Natural killer cell treated with Interleukin-12 subunit alpha and Interleukin-12 subunit beta and Interleukin-15 and Interleukin-18, amount 100 ng/mL, for 72 hours (primary cell): ENCODE results near the gene DUSP18. TPM values are rescaled to one million over a fixed set of nuclear protein-coding genes. Genes with fewer than 3 reads are reported as not detected.
"Not testable (repeated sequence)": the region's sequence is repeated elsewhere in the genome, so short reads cannot be mapped to it uniquely, and the experiment has no call there.

Source experiments
- ATAC-seq, 2 donors: fragments of 150-1000 bp; cut with Tn5 transposase in 1 of 2; sonication (Bioruptor Pico), chemical (Tn5 transposase) in 1 of 2; 2 replicates each; pipeline ENCODE4 v1.10.0; 2021
- DNase-seq: peaks from one replicate; pipeline ENCODE4 v3.0.0; 2022; ENCODE audit warnings: low spot score
- H3K27ac Mint-ChIP-seq, 2 donors: 1 replicate in 1 of 2; 2 replicates in 1 of 2; pipeline ENCODE4 v1.8.0; 2022; ENCODE audit warnings: mixed read lengths in 2 of 2, mild to moderate bottlenecking in 1 of 2, moderate library complexity in 1 of 2
- H3K27me3 Mint-ChIP-seq, 2 donors: 1 replicate in 1 of 2; 2 replicates in 1 of 2; pipeline ENCODE4 v1.8.0; 2022; ENCODE audit warnings: mixed read lengths in 2 of 2
- H3K36me3 Mint-ChIP-seq: one replicate; pipeline ENCODE4 v1.8.0; 2022; ENCODE audit warnings: mixed read lengths
- H3K4me1 Mint-ChIP-seq, 2 donors: 1 replicate in 1 of 2; 2 replicates in 1 of 2; pipeline ENCODE4 v1.8.0; 2022; ENCODE audit warnings: low read depth in 2 of 2, mixed read lengths in 2 of 2, mild to moderate bottlenecking in 1 of 2
- H3K4me3 Mint-ChIP-seq: one replicate; pipeline ENCODE4 v1.8.0; 2022; ENCODE audit warnings: mixed read lengths
- H3K9me3 Mint-ChIP-seq: 2 replicates; pipeline ENCODE4 v1.8.0; 2022; ENCODE audit warnings: mixed read lengths
- total RNA-seq, 2 donors: library from RNA; stranded (reverse); gene quantifications; one replicate each; pipeline ENCODE4 v1.2.3, GENCODE V29; 2022

Gene DUSP18
- total RNA-seq, 2 donors from 2014 or later, result 7.1 to 7.7 TPM

GRCh38 chr22:30694171-30694639, 26.5 kb upstream of the DUSP18 start:
- DNase-seq (no peak), ATAC-seq (peak; percentile 24 to 56)
- H3K27me3 Mint-ChIP-seq, result peaks cover 16 to 28% of the 10 kb centered on the region in 2 donors
- no peaks in the 10 kb centered on the region for H3K9me3 Mint-ChIP-seq
- H3K4me1 Mint-ChIP-seq, result peaks cover 0 to 13% of the 10 kb centered on the region in 2 donors
- no peak overlapping the region for H3K27ac Mint-ChIP-seq
- peak overlapping the region; percentile 67 for H3K4me3 Mint-ChIP-seq
- no peaks in the 10 kb centered on the region for H3K36me3 Mint-ChIP-seq

GRCh38 chr22:30691204-30691603, 23.5 kb upstream of the DUSP18 start:
- Mint-ChIP-seq H3K4me3 (no peak overlapping the region), H3K9me3 (no peaks in the 10 kb centered on the region), H3K27me3 (peaks cover 16 to 18% of the 10 kb centered on the region in 2 donors), H3K4me1 (peaks cover 0 to 13% of the 10 kb centered on the region in 2 donors), H3K36me3 (no peaks in the 10 kb centered on the region), H3K27ac (no peak overlapping the region)
- DNase-seq, result no peak
- no peak for ATAC-seq

GRCh38 chr22:30689622-30690021, 21.9 kb upstream of the DUSP18 start:
- DNase-seq (no peak), ATAC-seq (no peak)
- H3K27ac Mint-ChIP-seq, result no peak overlapping the region
- H3K4me1 Mint-ChIP-seq, result peaks cover 0 to 9% of the 10 kb centered on the region in 2 donors
- H3K27me3 Mint-ChIP-seq, result peaks cover 10 to 15% of the 10 kb centered on the region in 2 donors
- no peaks in the 10 kb centered on the region for H3K9me3 Mint-ChIP-seq
- no peaks in the 10 kb centered on the region for H3K36me3 Mint-ChIP-seq
- no peak overlapping the region for H3K4me3 Mint-ChIP-seq

DNA sequence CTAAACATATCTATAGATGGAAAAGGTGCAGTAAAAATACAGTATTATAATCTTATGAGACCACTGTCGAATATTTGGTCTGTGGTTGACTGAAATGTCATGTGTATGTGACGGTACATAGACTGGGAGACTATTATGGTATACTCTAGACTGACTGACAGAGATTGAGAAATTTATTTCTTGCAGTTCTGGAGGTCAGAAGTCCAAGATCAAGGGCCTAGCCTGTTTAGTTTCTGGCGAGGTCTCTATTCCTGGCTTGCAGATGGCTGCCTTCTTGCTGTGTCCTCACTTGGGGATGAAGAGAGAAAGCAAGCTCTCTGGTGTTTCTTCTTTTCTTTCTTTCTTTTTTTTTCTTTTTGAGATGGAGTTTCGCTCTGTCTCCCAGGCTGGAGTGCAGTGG, 19.7 kb upstream of the DUSP18 start:
- H3K36me3 Mint-ChIP-seq, result no peaks in the 10 kb centered on the region
- H3K27ac Mint-ChIP-seq, result no peak overlapping the region
- DNase-seq, result no peak
- H3K9me3 Mint-ChIP-seq, result no peaks in the 10 kb centered on the region
- no peak for ATAC-seq
- H3K27me3 Mint-ChIP-seq, result peaks cover 0 to 6% of the 10 kb centered on the region in 2 donors
- no peak overlapping the region for H3K4me3 Mint-ChIP-seq
- no peaks in the 10 kb centered on the region for H3K4me1 Mint-ChIP-seq

DNA sequence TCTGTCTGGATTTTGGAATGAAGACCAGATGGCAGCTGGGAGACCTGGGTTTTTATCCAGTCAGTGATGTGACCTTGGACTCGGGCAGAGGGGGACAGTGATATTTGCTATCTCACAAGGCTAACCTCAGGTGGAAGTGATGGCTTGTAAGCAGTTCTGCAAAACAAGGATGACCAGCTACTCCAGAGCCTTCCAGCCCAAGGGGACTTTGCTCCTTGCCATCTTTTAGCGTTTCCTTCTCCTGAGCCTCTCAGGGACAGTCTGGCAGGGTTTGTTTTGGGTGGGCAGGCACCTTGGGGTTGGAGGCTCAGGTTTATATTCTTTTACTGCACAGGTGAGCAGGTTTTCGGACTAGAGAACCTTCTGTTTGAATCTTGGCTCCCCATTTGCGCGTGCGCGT, 17.5 kb upstream of the DUSP18 start:
- Mint-ChIP-seq H3K4me3 (no peak overlapping the region), H3K4me1 (no peaks in the 10 kb centered on the region), H3K9me3 (no peaks in the 10 kb centered on the region), H3K27me3 (peaks cover 0 to 2% of the 10 kb centered on the region in 2 donors), H3K27ac (no peak overlapping the region), H3K36me3 (no peaks in the 10 kb centered on the region)
- DNase-seq (no peak), ATAC-seq (no peak)

DNA sequence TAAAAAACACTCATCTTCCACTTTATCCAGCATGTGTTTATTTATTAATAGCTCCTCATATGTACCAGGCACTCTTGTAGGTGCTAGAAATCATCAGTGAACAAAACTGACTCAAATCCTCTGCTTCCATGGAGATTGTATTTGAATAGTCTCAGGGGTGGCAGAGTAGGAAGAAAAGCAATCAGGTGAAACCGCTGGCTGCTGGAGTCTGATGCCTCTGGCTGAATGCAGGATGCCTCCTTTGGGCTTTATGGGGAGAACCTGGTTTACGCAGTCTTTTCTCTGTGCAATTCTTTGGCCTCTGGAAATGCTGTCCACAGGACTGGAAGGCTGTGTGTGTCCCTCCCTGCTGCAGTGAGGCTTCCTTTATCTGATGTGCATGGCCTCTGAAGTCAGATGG, 14.2 kb upstream of the DUSP18 start:
- Mint-ChIP-seq H3K9me3 (no peaks in the 10 kb centered on the region), H3K27me3 (peaks cover 15 to 21% of the 10 kb centered on the region in 2 donors), H3K36me3 (no peaks in the 10 kb centered on the region), H3K4me3 (no peak overlapping the region), H3K27ac (no peak overlapping the region), H3K4me1 (no peaks in the 10 kb centered on the region)
- no peak for DNase-seq
- no peak for ATAC-seq

GRCh38 chr22:30680991-30681770, 13.5 kb upstream of the DUSP18 start:
- Mint-ChIP-seq H3K4me3 (no peak overlapping the region), H3K36me3 (no peaks in the 10 kb centered on the region), H3K9me3 (no peaks in the 10 kb centered on the region), H3K27ac (no peak overlapping the region), H3K4me1 (no peaks in the 10 kb centered on the region), H3K27me3 (peaks cover 19 to 28% of the 10 kb centered on the region in 2 donors)
- ATAC-seq, result no peak
- DNase-seq, result no peak

DNA sequence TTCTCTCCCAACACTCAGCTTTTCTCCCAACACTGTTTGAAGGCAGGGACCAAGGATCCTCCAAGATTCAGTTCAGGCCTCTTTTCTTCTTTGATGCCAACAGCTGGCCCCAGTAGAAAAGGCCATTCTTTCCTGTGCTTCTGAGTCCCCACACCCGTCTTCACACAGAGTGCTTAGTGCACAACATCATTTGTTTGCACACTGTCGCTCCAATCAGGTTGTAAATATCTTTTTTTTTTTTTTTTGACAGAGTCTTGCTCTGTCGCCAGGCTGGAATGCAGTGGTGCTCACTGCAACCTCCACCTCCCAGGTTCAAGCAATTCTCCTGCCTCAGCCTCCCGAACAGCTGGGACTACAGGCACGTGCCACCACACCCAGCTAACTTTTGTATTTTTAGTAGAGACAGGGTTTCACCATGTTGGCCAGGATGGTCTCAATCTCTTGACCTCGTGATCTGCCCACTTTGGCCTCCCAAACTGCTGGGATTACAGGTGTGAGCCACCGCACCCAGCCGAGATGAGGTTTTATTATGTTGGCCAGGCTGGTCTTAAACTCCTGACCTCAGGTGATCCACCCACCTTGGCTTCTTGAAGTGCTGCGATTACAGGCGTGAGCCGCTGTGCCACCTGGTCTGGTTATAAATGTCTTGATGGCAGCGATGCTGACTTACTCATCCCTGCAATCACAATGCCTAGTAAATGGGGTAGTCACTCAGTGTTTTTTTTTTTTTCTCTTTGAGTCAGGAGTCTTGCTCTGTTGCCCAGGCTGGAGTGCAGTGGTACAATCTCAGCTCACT, 12.4 kb upstream of the DUSP18 start:
- H3K4me1 Mint-ChIP-seq, H3K36me3 Mint-ChIP-seq, H3K4me3 Mint-ChIP-seq, ATAC-seq, H3K9me3 Mint-ChIP-seq, H3K27ac Mint-ChIP-seq, DNase-seq: not testable (repeated sequence)
- peaks cover 18 to 29% of the 10 kb centered on the region in 2 donors for H3K27me3 Mint-ChIP-seq

- ATAC-seq, H3K36me3 Mint-ChIP-seq, H3K4me3 Mint-ChIP-seq, H3K9me3 Mint-ChIP-seq, H3K27ac Mint-ChIP-seq, DNase-seq, H3K4me1 Mint-ChIP-seq: not testable (repeated sequence)
- peaks cover 18 to 29% of the 10 kb centered on the region in 2 donors for H3K27me3 Mint-ChIP-seq
Measured at GRCh38 chr22:30676565-30676964, 8.9 kb upstream of the DUSP18 start.

GRCh38 chr22:30675436-30675835, 7.8 kb upstream of the DUSP18 start:
- DNase-seq (no peak), ATAC-seq (no peak)
- Mint-ChIP-seq H3K9me3 (no peaks in the 10 kb centered on the region), H3K4me3 (no peak overlapping the region), H3K36me3 (no peaks in the 10 kb centered on the region), H3K4me1 (no peaks in the 10 kb centered on the region), H3K27me3 (peaks cover 18 to 29% of the 10 kb centered on the region in 2 donors), H3K27ac (no peak overlapping the region)

DNA sequence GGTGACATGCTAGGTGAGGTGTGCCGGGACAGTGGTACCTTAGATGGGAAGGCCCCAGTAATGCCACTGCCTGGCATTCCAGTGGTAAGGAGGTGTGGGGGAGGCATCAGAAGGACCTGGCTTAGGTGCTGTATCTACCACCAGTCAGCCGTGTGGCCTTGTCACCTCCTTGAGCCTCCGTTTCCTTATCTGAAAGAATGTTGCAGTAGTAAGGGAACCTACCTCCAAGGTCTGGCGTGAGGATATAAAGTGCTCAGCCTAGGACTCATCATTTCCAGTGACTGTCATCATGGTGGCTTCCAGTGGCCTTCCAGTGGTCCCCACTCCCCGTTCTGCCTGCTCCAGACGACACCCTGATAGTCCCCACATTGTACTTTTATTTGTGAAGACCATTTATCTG, 6.8 kb upstream of the DUSP18 start:
- Mint-ChIP-seq H3K36me3 (no peaks in the 10 kb centered on the region), H3K9me3 (no peaks in the 10 kb centered on the region), H3K27ac (no peak overlapping the region), H3K4me1 (no peaks in the 10 kb centered on the region), H3K4me3 (no peak overlapping the region), H3K27me3 (peaks cover 18 to 29% of the 10 kb centered on the region in 2 donors)
- DNase-seq, result no peak
- no peak for ATAC-seq

- DNase-seq, result no peak
- ATAC-seq, result no peak
- H3K4me3 Mint-ChIP-seq, result no peak overlapping the region
- H3K27ac Mint-ChIP-seq, result no peak overlapping the region
- H3K27me3 Mint-ChIP-seq, result peaks cover 11 to 21% of the 10 kb centered on the region in 2 donors
- no peaks in the 10 kb centered on the region for H3K9me3 Mint-ChIP-seq
- H3K4me1 Mint-ChIP-seq, result peaks cover 6 to 7% of the 10 kb centered on the region in 2 donors
- no peaks in the 10 kb centered on the region for H3K36me3 Mint-ChIP-seq
Measured at GRCh38 chr22:30673136-30673535, 5.5 kb upstream of the DUSP18 start.

DNA sequence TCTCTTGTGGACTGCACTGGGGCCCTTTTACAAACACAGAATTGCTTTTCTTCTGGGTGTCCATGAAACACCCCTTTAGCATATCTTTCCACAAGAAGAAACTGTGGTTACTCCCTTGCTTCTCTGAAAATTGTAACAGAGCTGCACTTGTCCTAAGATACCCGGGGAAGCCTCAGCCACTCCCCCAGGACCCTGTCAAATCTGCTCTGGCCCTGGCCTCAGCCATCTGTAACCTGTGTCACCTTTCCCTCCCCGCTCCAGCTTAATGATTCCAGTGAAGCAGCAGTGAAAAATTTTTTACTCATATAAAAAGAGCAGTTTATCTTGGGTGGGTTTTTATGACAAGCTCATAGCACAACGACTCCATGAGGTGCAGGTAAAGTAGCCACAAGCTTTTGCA, 3.4 kb upstream of the DUSP18 start:
- no peak overlapping the region for H3K4me3 Mint-ChIP-seq
- ATAC-seq (no peak), DNase-seq (no peak)
- H3K27ac Mint-ChIP-seq, result no peak overlapping the region
- H3K27me3 Mint-ChIP-seq, result peaks cover under 1% of the 10 kb centered on the region in 2 donors
- no peaks in the 10 kb centered on the region for H3K9me3 Mint-ChIP-seq
- H3K36me3 Mint-ChIP-seq, result no peaks in the 10 kb centered on the region
- peaks cover 14 to 16% of the 10 kb centered on the region in 2 donors for H3K4me1 Mint-ChIP-seq

DNA sequence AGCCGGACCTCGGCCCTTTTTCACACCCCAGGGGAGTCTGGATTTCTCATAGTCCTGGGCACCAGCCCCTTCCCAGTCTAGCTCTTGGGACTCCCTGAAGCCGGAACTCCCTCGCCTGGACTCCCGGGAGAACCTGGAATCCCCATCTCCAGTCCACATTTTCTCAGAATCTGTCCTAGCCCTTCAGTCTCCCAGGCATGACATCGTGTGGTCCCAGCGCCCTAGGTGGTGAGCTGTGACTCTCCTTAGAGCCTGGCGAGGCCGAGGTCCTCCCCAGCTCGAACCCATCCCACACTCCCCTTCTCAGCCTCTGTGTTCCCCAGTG, 673 bp upstream of the DUSP18 start:
- DNase-seq (no peak), ATAC-seq (no peak)
- H3K4me3 Mint-ChIP-seq, result peak overlapping the region; percentile 97
- H3K4me1 Mint-ChIP-seq, result peaks cover 16 to 19% of the 10 kb centered on the region in 2 donors
- H3K9me3 Mint-ChIP-seq, result no peaks in the 10 kb centered on the region
- no peaks in the 10 kb centered on the region for H3K36me3 Mint-ChIP-seq
- H3K27ac Mint-ChIP-seq, result peak overlapping the region; percentile 66 to 81
- H3K27me3 Mint-ChIP-seq, result no peaks in the 10 kb centered on the region
